SK-N-MC (cell line): ENCODE measurements around the gene MB21D2.

ENCODE experiments used
- EZH2 ChIP-seq: fragments of 200-600 bp; sonication (generic); IDR thresholded peaks from one replicate; pipeline ENCODE4 v1.6.1; 2017; ENCODE audit warnings: antibody characterized with exemption
- POLR2AphosphoS5 ChIP-seq: IDR thresholded peaks from 2 replicates; pipeline ENCODE4 v1.6.1; 2012; ENCODE audit warnings: mild to moderate bottlenecking, low read depth, low read length, borderline replicate concordance

- no peak for TF ChIP-seq EZH2
- no peak for TF ChIP-seq POLR2AphosphoS5
Measured at GRCh38 chr3:192818126-192818525, 99.5 kb downstream of the MB21D2 start.
